ENCODE results near the gene SNX22.

- TF ChIP-seq CTCF (IDR thresholded peaks at IDR 0.05) = no peak
- no peak for TF ChIP-seq POLR2A (IDR thresholded peaks at IDR 0.05)
Observed at GRCh38 chr15:64122936-64123351, 28.6 kb upstream of the SNX22 start.
